ENCODE results near the gene GPR55.

Gene GPR55

DNA sequence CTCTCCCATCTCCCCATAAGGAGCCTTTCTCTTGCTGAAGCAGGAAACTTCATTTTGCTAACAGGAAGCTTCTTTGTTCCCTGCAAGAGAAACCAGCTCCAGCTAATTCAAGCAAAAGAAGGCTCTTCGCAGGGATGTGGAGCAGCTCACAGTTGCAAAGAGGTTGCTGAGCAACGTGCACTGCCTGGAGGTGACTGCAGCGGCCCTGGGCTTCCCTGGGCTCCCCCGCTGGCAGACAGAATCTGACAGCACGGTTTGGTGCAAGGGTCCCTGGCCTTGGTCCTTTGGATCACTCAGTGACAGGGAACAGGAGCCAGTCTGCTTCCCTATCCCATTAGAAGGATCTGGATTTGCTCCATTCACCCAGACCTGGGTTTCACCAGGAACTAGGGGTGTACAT, 25.8 kb downstream of the GPR55 start:
- H3K4me3 ChIP-seq (ENCODE audit: low read depth, low read length), result no peak overlapping the region
- no peaks in the 10 kb centered on the region for H3K27me3 ChIP-seq (ENCODE audit: control insufficient read depth, insufficient read depth, low read length)
- no peaks in the 10 kb centered on the region for H3K4me1 ChIP-seq
- H3K79me2 ChIP-seq, result no peaks in the 10 kb centered on the region
- no peaks in the 10 kb centered on the region for H3K9me3 ChIP-seq (ENCODE audit: control insufficient read depth, low read length)
- no peak overlapping the region for H2AFZ ChIP-seq
- TF ChIP-seq CTCF (IDR thresholded peaks at IDR 0.05), result no peak
- no peak overlapping the region for H3K27ac ChIP-seq
- H3K36me3 ChIP-seq (ENCODE audit: control insufficient read depth, insufficient read depth, low read length), result no peaks in the 10 kb centered on the region
- no peak overlapping the region for H3K4me2 ChIP-seq (ENCODE audit: low read length)
- H3K9ac ChIP-seq, result no peak overlapping the region

- no peaks in the 10 kb centered on the region for H3K27me3 ChIP-seq (ENCODE audit: control insufficient read depth, insufficient read depth, low read length)
- no peak overlapping the region for H3K9ac ChIP-seq
- no peak overlapping the region for H3K4me2 ChIP-seq (ENCODE audit: low read length)
- TF ChIP-seq CTCF (IDR thresholded peaks at IDR 0.05), result no peak
- no peak overlapping the region for H2AFZ ChIP-seq
- H3K79me2 ChIP-seq, result no peaks in the 10 kb centered on the region
- no peak overlapping the region for H3K4me3 ChIP-seq (ENCODE audit: low read depth, low read length)
- H3K9me3 ChIP-seq (ENCODE audit: control insufficient read depth, low read length), result no peaks in the 10 kb centered on the region
- no peak overlapping the region for H3K27ac ChIP-seq
- H3K4me1 ChIP-seq, result no peaks in the 10 kb centered on the region
- no peaks in the 10 kb centered on the region for H3K36me3 ChIP-seq (ENCODE audit: control insufficient read depth, insufficient read depth, low read length)
Observed at GRCh38 chr2:230898713-230899091, 26.3 kb downstream of the GPR55 start.

DNA sequence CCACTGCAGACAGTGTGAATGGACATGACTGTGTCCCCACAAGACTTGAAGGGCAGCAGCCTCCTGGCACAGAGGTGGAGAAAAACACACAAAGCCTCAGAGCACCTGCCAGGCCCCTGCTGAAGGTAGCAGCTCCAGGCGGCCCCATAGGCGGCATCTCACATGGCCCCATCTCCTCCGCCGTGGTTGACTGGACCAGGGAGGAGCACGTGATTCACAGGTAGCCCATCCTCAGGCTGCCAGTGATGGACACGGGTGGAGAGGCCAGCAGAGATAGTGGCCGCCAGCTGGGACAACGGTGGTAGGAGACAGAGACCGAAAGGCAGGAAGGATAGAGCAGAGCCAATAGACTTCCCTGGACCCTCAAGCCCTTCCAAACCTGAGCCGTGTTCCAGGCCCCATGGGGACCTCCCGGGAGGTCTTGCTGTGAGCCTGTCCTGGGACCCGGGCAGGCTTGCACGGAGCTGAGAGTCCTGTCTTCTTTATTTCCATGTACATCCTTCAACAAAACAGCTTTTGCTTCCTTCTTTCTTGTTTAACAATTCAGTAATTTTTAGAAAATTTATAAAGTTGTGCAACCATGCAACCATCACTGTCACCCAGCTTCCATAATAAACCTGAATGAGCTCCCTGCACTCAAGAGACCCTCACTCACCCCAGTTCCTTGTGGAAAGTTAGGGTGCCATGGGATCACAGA, 26.9 kb downstream of the GPR55 start:
- Histone ChIP-seq H3K4me3 (ENCODE audit: low read depth, low read length) (no peak overlapping the region), H3K27ac (no peak overlapping the region), H3K27me3 (ENCODE audit: control insufficient read depth, insufficient read depth, low read length) (no peaks in the 10 kb centered on the region), H3K36me3 (ENCODE audit: control insufficient read depth, insufficient read depth, low read length) (no peaks in the 10 kb centered on the region), H3K9me3 (ENCODE audit: control insufficient read depth, low read length) (no peaks in the 10 kb centered on the region), H3K9ac (no peak overlapping the region), H3K4me1 (no peaks in the 10 kb centered on the region), H3K4me2 (ENCODE audit: low read length) (no peak overlapping the region), H3K79me2 (no peaks in the 10 kb centered on the region), H2AFZ (no peak overlapping the region)
- no peak for TF ChIP-seq CTCF (IDR thresholded peaks at IDR 0.05)

DNA sequence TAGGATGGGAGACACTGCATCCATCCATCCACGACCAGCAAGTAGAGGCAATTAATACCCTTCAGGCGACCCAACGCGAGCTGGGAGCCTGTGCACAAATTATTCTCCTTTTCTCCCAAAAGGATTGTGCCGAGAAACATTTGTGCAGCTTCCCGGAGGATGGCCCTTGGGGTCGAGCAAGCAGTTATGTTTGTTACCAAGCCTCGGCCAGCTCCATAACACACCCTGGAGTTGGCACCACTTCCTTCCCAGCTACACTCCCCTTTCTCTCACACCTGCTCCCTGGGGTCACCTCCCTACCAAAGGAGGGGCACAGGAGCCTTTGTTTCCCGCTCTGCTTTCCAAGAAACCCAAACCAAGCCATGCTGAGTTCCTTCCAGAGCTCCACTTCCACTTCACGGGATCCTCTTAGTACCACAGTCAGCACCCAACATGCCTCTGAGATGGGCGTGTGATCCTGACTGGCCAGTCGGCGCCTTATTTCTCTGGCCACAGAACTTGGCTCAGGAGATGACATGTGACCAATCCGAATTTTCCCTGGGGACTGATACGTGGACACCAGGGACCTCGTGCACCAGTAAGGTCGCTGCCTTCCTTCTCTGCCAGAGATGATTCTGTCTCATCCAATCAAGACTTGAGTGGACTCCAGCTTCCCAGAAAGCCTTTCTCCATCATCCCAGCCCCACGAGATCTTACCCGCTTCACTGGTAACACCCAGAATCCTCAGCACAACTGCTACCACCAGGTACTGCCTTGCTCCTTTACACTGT, 28.5 kb downstream of the GPR55 start:
- Histone ChIP-seq H3K4me2 (ENCODE audit: low read length) (no peak overlapping the region), H3K36me3 (ENCODE audit: control insufficient read depth, insufficient read depth, low read length) (no peaks in the 10 kb centered on the region), H3K4me3 (ENCODE audit: low read depth, low read length) (no peak overlapping the region), H3K27me3 (ENCODE audit: control insufficient read depth, insufficient read depth, low read length) (no peaks in the 10 kb centered on the region), H3K4me1 (no peaks in the 10 kb centered on the region), H3K9ac (no peak overlapping the region), H3K9me3 (ENCODE audit: control insufficient read depth, low read length) (no peaks in the 10 kb centered on the region), H3K79me2 (no peaks in the 10 kb centered on the region), H2AFZ (no peak overlapping the region), H3K27ac (no peak overlapping the region)
- no peak for TF ChIP-seq CTCF (IDR thresholded peaks at IDR 0.05)

All from parathyroid adenoma (tissue), 2 donors.